Endothelial cell of umbilical vein (primary cell): ENCODE measurements around the gene C12orf76.
"Not testable (repeated sequence)": the region's sequence is repeated elsewhere in the genome, so short reads cannot be mapped to it uniquely, and the experiment has no call there.

Experiments used
- EZH2 ChIP-seq: IDR thresholded peaks from 2 replicates; pipeline ENCODE4 v1.6.1; 2012; ENCODE audit warnings: borderline replicate concordance, low read depth, mild to moderate bottlenecking, moderate library complexity, low read length, inconsistent platforms; ENCODE audit not compliant: severe bottlenecking
- JUN ChIP-seq: IDR thresholded peaks from 2 replicates; pipeline ENCODE4 v1.6.1; 2011; ENCODE audit warnings: borderline replicate concordance, low read depth; ENCODE audit not compliant: insufficient read length, insufficient read depth
- MYC ChIP-seq: IDR thresholded peaks from one replicate; pipeline ENCODE4 v1.6.1; 2011; ENCODE audit warnings: mild to moderate bottlenecking, low read depth, low read length
- POLR2A ChIP-seq: IDR thresholded peaks from 2 replicates; pipeline ENCODE4 v1.6.1; 2012; ENCODE audit warnings: low read depth, mild to moderate bottlenecking, control low read depth, low read length
- POLR2AphosphoS5 ChIP-seq: IDR thresholded peaks from 2 replicates; pipeline ENCODE4 v1.6.1; 2012; ENCODE audit warnings: low read depth, mild to moderate bottlenecking, control low read depth, low read length, moderate library complexity; ENCODE audit not compliant: insufficient read depth
- TF ChIP-seq, protein P1 (sequence below), 2 donors: IDR thresholded peaks; 1 replicate in 1 of 2; 2 replicates in 1 of 2; pipeline ENCODE4 v1.5.1; 2011; ENCODE audit warnings: low read length in 2 of 2, mild to moderate bottlenecking in 2 of 2, moderate library complexity in 2 of 2, control low read depth in 1 of 2, inconsistent platforms in 1 of 2, low read depth in 1 of 2; ENCODE audit not compliant: insufficient read depth in 1 of 2; ENCODE audit errors: extremely low read depth in 1 of 2

DNA sequence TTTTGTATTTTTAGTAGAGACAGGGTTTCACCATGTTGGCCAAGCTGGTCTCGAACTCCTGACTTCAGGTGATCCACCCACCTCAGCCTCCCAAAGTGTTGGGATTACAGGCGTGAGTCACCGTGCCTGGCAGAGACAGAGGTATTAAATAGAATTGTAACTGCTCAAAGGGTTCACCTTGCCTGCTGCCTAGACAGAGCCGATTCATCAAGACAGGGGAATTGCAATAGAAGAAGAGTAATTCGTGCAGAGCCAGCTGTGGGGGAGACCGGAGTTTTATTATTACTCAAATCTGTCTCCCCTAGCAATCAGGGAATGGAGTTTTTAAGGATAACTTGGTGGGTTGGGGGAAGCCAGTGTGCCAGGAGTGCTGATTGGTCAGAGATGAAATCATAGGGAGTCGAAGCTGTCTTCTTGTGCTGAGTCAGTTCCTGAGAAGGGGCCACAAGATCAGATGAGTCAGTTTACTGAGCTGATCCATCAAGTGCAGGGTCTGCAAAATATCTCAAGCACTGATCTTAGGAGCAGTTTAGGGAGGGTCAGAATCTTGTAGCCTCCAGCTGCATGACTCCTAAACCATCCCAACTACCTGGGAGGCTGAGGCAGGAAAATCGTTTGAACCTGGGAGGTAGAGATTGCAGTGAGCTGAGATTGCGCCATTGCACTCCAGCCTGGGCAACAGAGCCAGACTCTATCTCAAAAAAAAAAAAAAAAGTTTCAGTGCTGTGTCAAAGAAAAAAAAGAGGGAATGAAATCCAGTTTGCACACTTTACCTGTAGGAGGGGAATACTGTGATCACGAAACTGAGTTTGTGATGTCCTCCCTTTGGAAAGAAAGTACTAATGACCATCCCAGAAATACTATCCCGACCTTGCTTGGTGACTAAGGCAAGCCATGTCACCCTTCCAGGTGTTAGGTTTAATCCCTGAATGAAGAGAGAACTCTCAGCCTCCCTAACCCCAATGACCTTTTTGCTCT, 7.3 kb upstream of the C12orf76 start:
- TF ChIP-seq, protein P1, sequence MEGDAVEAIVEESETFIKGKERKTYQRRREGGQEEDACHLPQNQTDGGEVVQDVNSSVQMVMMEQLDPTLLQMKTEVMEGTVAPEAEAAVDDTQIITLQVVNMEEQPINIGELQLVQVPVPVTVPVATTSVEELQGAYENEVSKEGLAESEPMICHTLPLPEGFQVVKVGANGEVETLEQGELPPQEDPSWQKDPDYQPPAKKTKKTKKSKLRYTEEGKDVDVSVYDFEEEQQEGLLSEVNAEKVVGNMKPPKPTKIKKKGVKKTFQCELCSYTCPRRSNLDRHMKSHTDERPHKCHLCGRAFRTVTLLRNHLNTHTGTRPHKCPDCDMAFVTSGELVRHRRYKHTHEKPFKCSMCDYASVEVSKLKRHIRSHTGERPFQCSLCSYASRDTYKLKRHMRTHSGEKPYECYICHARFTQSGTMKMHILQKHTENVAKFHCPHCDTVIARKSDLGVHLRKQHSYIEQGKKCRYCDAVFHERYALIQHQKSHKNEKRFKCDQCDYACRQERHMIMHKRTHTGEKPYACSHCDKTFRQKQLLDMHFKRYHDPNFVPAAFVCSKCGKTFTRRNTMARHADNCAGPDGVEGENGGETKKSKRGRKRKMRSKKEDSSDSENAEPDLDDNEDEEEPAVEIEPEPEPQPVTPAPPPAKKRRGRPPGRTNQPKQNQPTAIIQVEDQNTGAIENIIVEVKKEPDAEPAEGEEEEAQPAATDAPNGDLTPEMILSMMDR (IDR thresholded peaks at IDR 0.05; ENCODE audit: extremely low read depth in 1 of 2, insufficient read depth in 1 of 2, low read depth in 1 of 2, low read length in 2 of 2), result not testable (repeated sequence)
- TF ChIP-seq POLR2AphosphoS5, EZH2, POLR2A, MYC: not testable (repeated sequence)
- TF ChIP-seq JUN, result peak; percentile 59
